Activated naive CD8-positive, alpha-beta T cell treated with anti-CD3 and anti-CD28 coated beads, Interleukin-2, amount 10 ng/mL, durations not matched to agents 7 days and 5 days (primary cell): ENCODE results near the gene ERMN. TPM values are rescaled to one million over a fixed set of nuclear protein-coding genes. Genes with fewer than 3 reads are reported as not detected.
"Not testable (repeated sequence)": the region's sequence is repeated elsewhere in the genome, so short reads cannot be mapped to it uniquely, and the experiment has no call there.

Source experiments
- ATAC-seq: fragments of 150-1000 bp; cut with Tn5 transposase; one replicate; pipeline ENCODE4 v1.10.0; 2021; ENCODE audit warnings: low read depth, moderate library complexity
- POLR2A ChIA-PET: fragments of 350-600 bp; sonication (Branson Sonifier 250); formaldehyde crosslinking; loops from one replicate; lab custom pipeline; 2021; ENCODE audit warnings: antibody characterized with exemption; lab: Charles Lee
- DNase-seq: peaks from one replicate; pipeline ENCODE4 v3.0.0; 2021
- H3K27ac Mint-ChIP-seq: one replicate; pipeline ENCODE4 v1.8.0; 2022; ENCODE audit warnings: mild to moderate bottlenecking, mixed read lengths
- H3K27me3 Mint-ChIP-seq: one replicate; pipeline ENCODE4 v1.8.0; 2022; ENCODE audit warnings: mild to moderate bottlenecking, moderate library complexity, mixed read lengths
- H3K36me3 Mint-ChIP-seq: one replicate; pipeline ENCODE4 v1.8.0; 2021; ENCODE audit warnings: mild to moderate bottlenecking, mixed read lengths
- H3K4me1 Mint-ChIP-seq: one replicate; pipeline ENCODE4 v1.8.0; 2021; ENCODE audit warnings: mixed read lengths
- H3K4me3 Mint-ChIP-seq: one replicate; pipeline ENCODE4 v1.8.0; 2022; ENCODE audit warnings: mild to moderate bottlenecking, moderate library complexity, mixed read lengths
- H3K9me3 Mint-ChIP-seq: one replicate; pipeline ENCODE4 v1.8.0; 2021; ENCODE audit warnings: mixed read lengths
- total RNA-seq, 2 experiments: library from RNA; stranded (reverse); gene quantifications; one replicate each; pipeline ENCODE4 v1.2.3, GENCODE V29; 2021

The ERMN gene
- total RNA-seq, 2 experiments from 2014 or later, result 3.1 to 3.6 TPM

DNA sequence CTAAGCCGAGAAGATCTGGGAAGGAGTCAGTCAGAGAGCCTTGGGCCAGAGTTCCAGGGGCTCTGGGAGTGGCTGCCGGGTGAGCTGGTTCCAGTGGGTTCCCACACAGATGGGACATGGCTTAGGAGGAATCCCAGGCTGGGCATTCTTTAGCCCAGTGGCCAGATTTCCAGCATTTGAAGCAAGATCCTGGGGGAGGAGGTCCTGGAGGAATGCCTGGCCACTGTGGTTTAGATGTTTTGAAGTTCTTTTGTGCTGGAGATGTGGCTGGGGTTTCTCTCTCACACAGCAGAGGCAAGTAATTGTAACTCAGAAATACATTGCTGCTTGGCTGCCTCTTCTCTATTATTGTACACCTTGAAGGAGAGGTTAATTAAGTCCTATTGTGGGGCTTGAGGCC lies 15.8 kb upstream of the ERMN start:
- H3K4me1 Mint-ChIP-seq, H3K4me3 Mint-ChIP-seq, H3K27me3 Mint-ChIP-seq, DNase-seq, ATAC-seq, POLR2A ChIA-PET, H3K27ac Mint-ChIP-seq: not testable (repeated sequence)
- peaks cover 43% of the 10 kb centered on the region for H3K9me3 Mint-ChIP-seq
- H3K36me3 Mint-ChIP-seq, result peaks cover 63% of the 10 kb centered on the region

DNA sequence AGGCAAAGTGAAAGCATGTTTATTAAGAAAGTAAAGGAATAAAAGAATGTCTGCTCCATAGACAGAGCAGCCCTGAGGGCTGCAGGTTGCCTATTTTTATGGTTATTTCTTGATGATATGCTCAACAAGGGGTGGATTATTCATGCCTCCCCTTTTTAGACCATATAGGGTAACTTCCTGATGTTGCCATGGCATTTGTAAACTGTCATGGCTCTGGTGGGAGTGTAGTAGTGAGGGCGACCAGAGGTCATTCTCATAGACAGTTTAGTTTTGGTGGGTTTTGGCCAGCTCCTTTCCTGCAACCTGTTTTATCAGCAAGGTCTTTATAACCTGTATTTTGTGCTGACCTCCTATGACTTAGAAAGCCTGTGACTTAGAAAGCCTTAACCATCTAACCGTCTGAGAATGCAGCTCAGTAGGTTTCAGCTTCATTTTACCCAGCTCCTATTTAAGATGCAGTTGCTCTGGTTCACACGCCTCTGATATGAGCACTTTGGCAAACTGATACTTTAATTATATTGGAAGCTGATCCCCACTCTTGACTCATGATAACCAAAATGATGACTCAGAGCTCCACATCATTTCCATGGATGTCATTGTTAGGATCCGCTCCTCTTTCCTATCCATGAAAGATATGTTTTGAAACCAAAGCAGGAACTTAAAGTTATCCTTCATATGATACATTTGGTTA lies 14.5 kb upstream of the ERMN start:
- ATAC-seq (no peak), DNase-seq (no peak)
- POLR2A ChIA-PET, result no interaction called here
- Mint-ChIP-seq H3K4me1 (peaks cover 10% of the 10 kb centered on the region), H3K9me3 (peaks cover 37% of the 10 kb centered on the region), H3K36me3 (peaks cover 51% of the 10 kb centered on the region), H3K4me3 (no peak overlapping the region), H3K27ac (no peak overlapping the region), H3K27me3 (no peaks in the 10 kb centered on the region)

DNA sequence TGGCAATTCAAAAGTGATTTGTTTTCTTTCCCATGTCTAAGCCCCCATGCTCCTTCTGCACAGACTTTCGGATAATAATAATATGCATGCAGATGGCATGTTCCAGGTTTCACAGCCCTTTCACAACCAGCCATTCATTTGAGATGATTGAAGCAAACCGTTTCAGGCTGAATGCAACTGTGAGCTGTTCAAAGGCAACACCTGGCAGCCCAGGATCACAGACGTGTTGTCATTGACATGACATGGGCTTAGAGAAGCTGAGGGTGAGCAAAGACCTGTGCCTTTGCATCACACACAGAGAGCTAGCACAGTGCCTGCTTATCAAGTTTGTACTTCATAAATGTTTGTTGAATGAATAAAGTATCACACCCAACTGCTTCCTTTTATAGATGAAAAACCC lies 12.4 kb upstream of the ERMN start:
- Mint-ChIP-seq H3K9me3 (peaks cover 21% of the 10 kb centered on the region), H3K4me1 (peaks cover 23% of the 10 kb centered on the region), H3K36me3 (peaks cover 29% of the 10 kb centered on the region), H3K27ac (no peak overlapping the region), H3K4me3 (no peak overlapping the region), H3K27me3 (no peaks in the 10 kb centered on the region)
- ATAC-seq, result no peak
- POLR2A ChIA-PET, result no interaction called here
- no peak for DNase-seq

GRCh38 chr2:157336137-157337010 lies 10.8 kb upstream of the ERMN start:
- no peaks in the 10 kb centered on the region for H3K27me3 Mint-ChIP-seq
- POLR2A ChIA-PET, result interaction anchor here (1.3 to 1.6 kb wide), 3 partner anchors 68 to 141 kb away, joined by 3 to 5 read pairs (median 5); no protein-coding TSS in a partner anchor
- peaks cover 34% of the 10 kb centered on the region for H3K4me1 Mint-ChIP-seq
- H3K36me3 Mint-ChIP-seq, result peaks cover 13% of the 10 kb centered on the region
- H3K4me3 Mint-ChIP-seq, result peak overlapping the region; percentile 4
- DNase-seq (no peak), ATAC-seq (no peak)
- peaks cover 5% of the 10 kb centered on the region for H3K9me3 Mint-ChIP-seq
- no peak overlapping the region for H3K27ac Mint-ChIP-seq

GRCh38 chr2:157334797-157335196 lies 9.2 kb upstream of the ERMN start:
- POLR2A ChIA-PET, result interaction anchor here (1.2 kb wide), 1 partner anchor 109 kb away, joined by 6 read pairs; the partner anchor contains the start of gene CYTIP
- H3K9me3 Mint-ChIP-seq, result no peaks in the 10 kb centered on the region
- H3K27me3 Mint-ChIP-seq, result no peaks in the 10 kb centered on the region
- peak overlapping the region; percentile 26 for H3K4me3 Mint-ChIP-seq
- no peak for ATAC-seq
- no peak for DNase-seq
- peaks cover 8% of the 10 kb centered on the region for H3K36me3 Mint-ChIP-seq
- H3K4me1 Mint-ChIP-seq, result peaks cover 41% of the 10 kb centered on the region
- peak overlapping the region; percentile 3 for H3K27ac Mint-ChIP-seq

- ATAC-seq (no peak), DNase-seq (no peak)
- POLR2A ChIA-PET, result interaction anchor here (1.1 to 1.2 kb wide), 2 partner anchors 70 to 109 kb away, joined by 4 to 6 read pairs; partner anchors contain the start of gene CYTIP
- Mint-ChIP-seq H3K27ac (peak overlapping the region; percentile 34), H3K9me3 (no peaks in the 10 kb centered on the region), H3K27me3 (no peaks in the 10 kb centered on the region), H3K4me3 (peak overlapping the region; percentile 31), H3K4me1 (peaks cover 41% of the 10 kb centered on the region), H3K36me3 (peaks cover 8% of the 10 kb centered on the region)
Observed at GRCh38 chr2:157334335-157334734, 8.7 kb upstream of the ERMN start.

GRCh38 chr2:157333304-157334047 lies 7.9 kb upstream of the ERMN start:
- Mint-ChIP-seq H3K36me3 (peaks cover 5% of the 10 kb centered on the region), H3K27me3 (no peaks in the 10 kb centered on the region), H3K4me3 (no peak overlapping the region), H3K9me3 (no peaks in the 10 kb centered on the region), H3K27ac (no peak overlapping the region), H3K4me1 (peaks cover 45% of the 10 kb centered on the region)
- DNase-seq (no peak), ATAC-seq (peak; percentile 20)
- POLR2A ChIA-PET, result interaction anchor here (1.1 to 1.4 kb wide), 2 partner anchors 71 to 107 kb away, joined by 3 to 4 read pairs; no protein-coding TSS in a partner anchor

DNA sequence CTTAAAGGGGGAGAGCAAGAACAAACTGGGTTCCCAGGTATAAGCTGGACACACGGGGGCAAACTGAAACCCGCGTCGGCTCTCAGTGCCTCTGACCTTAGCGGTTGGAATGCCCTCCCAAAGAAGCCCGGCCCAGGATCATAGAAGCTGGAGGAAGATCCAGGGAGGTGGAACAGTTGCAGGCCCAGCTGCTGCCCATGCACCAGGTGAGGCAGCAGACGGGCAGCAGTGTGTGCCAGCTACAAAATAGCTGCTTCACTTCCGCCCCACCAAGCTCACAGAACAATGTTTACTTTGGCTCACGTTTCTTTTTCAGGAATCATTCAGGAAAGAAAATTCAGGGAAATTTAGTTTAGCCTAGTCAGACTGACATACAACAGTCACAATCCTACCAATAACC lies 3.9 kb upstream of the ERMN start:
- Mint-ChIP-seq H3K27ac (no peak overlapping the region), H3K36me3 (peaks cover 1% of the 10 kb centered on the region), H3K27me3 (no peaks in the 10 kb centered on the region), H3K4me3 (no peak overlapping the region), H3K4me1 (peaks cover 44% of the 10 kb centered on the region), H3K9me3 (no peaks in the 10 kb centered on the region)
- DNase-seq (no peak), ATAC-seq (no peak)
- POLR2A ChIA-PET, result interaction anchor here (0.6 to 1.8 kb wide), 5 partner anchors 75 to 150 kb away, joined by 3 to 5 read pairs (median 4); no protein-coding TSS in a partner anchor

DNA sequence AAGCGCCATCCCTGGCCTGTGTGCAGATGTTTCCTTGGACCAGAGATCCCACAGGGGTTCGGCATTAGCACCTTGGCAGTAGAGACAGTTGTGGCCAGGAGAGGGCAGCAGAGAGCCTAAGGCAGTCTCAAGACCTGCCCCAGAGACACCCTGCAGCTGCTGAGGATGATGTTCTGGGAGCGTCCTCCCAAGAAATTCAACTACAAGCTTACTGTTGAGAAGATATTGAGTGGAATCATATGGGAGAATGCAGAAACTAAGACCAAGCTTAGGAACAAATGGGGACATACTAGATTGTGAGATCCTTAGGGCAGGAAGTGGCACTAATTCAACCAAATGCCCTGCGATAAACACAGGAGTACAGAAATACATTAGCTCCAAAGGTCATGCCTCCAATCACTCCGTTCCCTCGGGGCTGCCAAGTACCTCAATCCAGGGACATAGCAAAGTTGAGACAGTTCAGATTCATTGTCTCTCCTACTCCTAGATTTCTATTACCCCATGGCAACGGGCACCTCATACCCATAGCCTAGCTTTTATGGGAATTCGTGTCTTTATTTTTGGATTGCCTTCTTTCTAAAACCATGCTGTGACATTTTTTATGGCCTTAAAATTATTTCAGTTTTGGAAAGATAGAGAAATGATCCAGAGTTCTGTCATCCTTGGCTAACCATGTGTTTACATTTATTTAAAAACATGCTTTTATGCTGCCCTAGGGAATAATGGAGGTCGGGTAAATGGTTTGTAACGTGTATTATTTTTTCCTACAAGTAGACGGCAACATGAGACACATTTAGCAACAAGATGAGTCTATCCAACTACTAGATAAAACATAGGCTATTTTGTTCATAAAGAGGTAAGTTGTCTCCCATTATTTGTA lies 2.2 kb upstream of the ERMN start:
- peak; percentile 89 for ATAC-seq
- H3K27ac Mint-ChIP-seq, result peak overlapping the region; percentile 10
- peak overlapping the region; percentile 66 for H3K4me3 Mint-ChIP-seq
- H3K9me3 Mint-ChIP-seq, result no peaks in the 10 kb centered on the region
- no peaks in the 10 kb centered on the region for H3K27me3 Mint-ChIP-seq
- DNase-seq, result peak; percentile 85
- H3K4me1 Mint-ChIP-seq, result peaks cover 34% of the 10 kb centered on the region
- H3K36me3 Mint-ChIP-seq, result peaks cover 5% of the 10 kb centered on the region
- POLR2A ChIA-PET, result interaction anchor here (0.7 to 2.0 kb wide), 14 partner anchors 23 to 137 kb away, joined by 3 to 16 read pairs (median 4); partner anchors contain the start of gene CYTIP

- Mint-ChIP-seq H3K27ac (peak overlapping the region; percentile 10), H3K27me3 (no peaks in the 10 kb centered on the region), H3K4me3 (peak overlapping the region; percentile 66), H3K9me3 (no peaks in the 10 kb centered on the region), H3K4me1 (peaks cover 29% of the 10 kb centered on the region), H3K36me3 (peaks cover 7% of the 10 kb centered on the region)
- no peak for ATAC-seq
- POLR2A ChIA-PET, result interaction anchor here (0.9 to 2.0 kb wide), 13 partner anchors 22 to 138 kb away, joined by 3 to 16 read pairs (median 4); partner anchors contain the start of gene CYTIP
- DNase-seq, result no peak
Observed at GRCh38 chr2:157327200-157327599, 1.6 kb upstream of the ERMN start.

DNA sequence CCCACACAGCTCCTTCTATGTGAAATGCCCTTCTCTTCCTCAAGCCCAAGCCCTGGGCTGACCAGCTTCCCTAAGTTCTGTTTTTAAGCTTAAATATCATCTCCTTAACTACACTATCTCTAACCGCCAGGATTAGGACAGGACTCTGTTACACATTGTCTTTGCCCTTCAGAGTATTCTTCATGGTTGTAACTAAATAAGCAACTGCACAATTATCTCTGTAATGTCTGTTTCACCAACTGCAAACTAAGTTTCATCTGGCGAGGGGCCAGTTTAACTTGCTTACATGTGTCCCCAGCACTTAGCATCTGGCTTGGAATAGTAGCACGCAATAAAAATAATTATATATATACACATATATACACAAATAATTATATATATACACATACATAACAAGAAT lies 1.1 kb upstream of the ERMN start:
- Mint-ChIP-seq H3K4me1 (peaks cover 30% of the 10 kb centered on the region), H3K27ac (no peak overlapping the region), H3K36me3 (peaks cover 8% of the 10 kb centered on the region), H3K27me3 (no peaks in the 10 kb centered on the region), H3K9me3 (no peaks in the 10 kb centered on the region), H3K4me3 (no peak overlapping the region)
- DNase-seq, result no peak
- POLR2A ChIA-PET, result interaction anchor here (2.0 kb wide), 1 partner anchor 114 kb away, joined by 16 read pairs; no protein-coding TSS in a partner anchor
- ATAC-seq, result no peak

- DNase-seq, result no peak
- Mint-ChIP-seq H3K4me3 (no peak overlapping the region), H3K4me1 (peaks cover 23% of the 10 kb centered on the region), H3K27me3 (no peaks in the 10 kb centered on the region), H3K9me3 (no peaks in the 10 kb centered on the region), H3K36me3 (peaks cover 20% of the 10 kb centered on the region), H3K27ac (no peak overlapping the region)
- POLR2A ChIA-PET, result no interaction called here
- ATAC-seq, result no peak
Observed at GRCh38 chr2:157324331-157324843, 1.2 kb downstream of the ERMN start.
